Glutamatergic neuron (in vitro differentiated cells): ENCODE measurements around the gene GNL1. TPM values are rescaled to one million over a fixed set of nuclear protein-coding genes. Genes with fewer than 3 reads are reported as not detected.
A peak's percentile ranks its signal among the peaks of the same experiment; 100 is the strongest.
"Not testable (repeated sequence)": the region's sequence is repeated elsewhere in the genome, so short reads cannot be mapped to it uniquely, and the experiment has no call there.

Experiments used
- DNase-seq: peaks from one replicate; pipeline ENCODE4 v3.0.0; 2022
- H3K27ac Mint-ChIP-seq: one replicate; pipeline ENCODE4 v1.8.0; 2020; ENCODE audit warnings: mild to moderate bottlenecking, mixed read lengths, inconsistent platforms; ENCODE audit not compliant: unreplicated experiment
- H3K27me3 Mint-ChIP-seq: one replicate; pipeline ENCODE4 v1.8.0; 2020; ENCODE audit warnings: mild to moderate bottlenecking, moderate library complexity, mixed read lengths, inconsistent platforms; ENCODE audit not compliant: unreplicated experiment
- H3K36me3 Mint-ChIP-seq: one replicate; pipeline ENCODE4 v1.8.0; 2020; ENCODE audit warnings: mild to moderate bottlenecking, mixed read lengths, inconsistent platforms; ENCODE audit not compliant: unreplicated experiment
- H3K4me1 Mint-ChIP-seq: one replicate; pipeline ENCODE4 v1.8.0; 2020; ENCODE audit warnings: mild to moderate bottlenecking, low read depth, mixed read lengths, inconsistent platforms; ENCODE audit not compliant: unreplicated experiment
- H3K4me3 Mint-ChIP-seq: one replicate; pipeline ENCODE4 v1.8.0; 2020; ENCODE audit warnings: mild to moderate bottlenecking, mixed read lengths, inconsistent platforms; ENCODE audit not compliant: unreplicated experiment
- H3K9me3 Mint-ChIP-seq: one replicate; pipeline ENCODE4 v1.8.0; 2020; ENCODE audit warnings: mild to moderate bottlenecking, moderate library complexity, mixed read lengths, inconsistent platforms; ENCODE audit not compliant: unreplicated experiment
- CTCF ChIP-seq: fragments of 200-600 bp; sonication (generic); IDR thresholded peaks from one replicate; pipeline ENCODE4 v1.5.0; 2021; ENCODE audit not compliant: partially characterized antibody, unreplicated experiment
- total RNA-seq: library from RNA; stranded (reverse); fragmentation: NEBNext Ultra II Directional; extraction: Animal tissue kit (Norgen Biotek cat#: 25700); gene quantifications from one replicate; pipeline ENCODE4 v1.2.1, GENCODE V29; 2021; ENCODE audit not compliant: unreplicated experiment

Gene GNL1
- total RNA-seq, 1 donor from 2014 or later = 42.1 TPM

- Mint-ChIP-seq H3K27ac (peak overlapping the region; percentile 21), H3K4me3 (peak overlapping the region; percentile 86)
- H3K4me1 Mint-ChIP-seq, H3K36me3 Mint-ChIP-seq, DNase-seq, H3K9me3 Mint-ChIP-seq, H3K27me3 Mint-ChIP-seq: not testable (repeated sequence)
These were observed 39.6 kb downstream of the GNL1 start for GRCh38 chr6:30516754-30517076.

GRCh38 chr6:30515944-30516753, 40.1 kb downstream of the GNL1 start:
- Mint-ChIP-seq H3K4me3 (peak overlapping the region; percentile 86), H3K36me3 (no peaks in the 10 kb centered on the region), H3K27ac (peak overlapping the region; percentile 21), H3K27me3 (no peaks in the 10 kb centered on the region), H3K9me3 (peaks cover 2% of the 10 kb centered on the region), H3K4me1 (no peaks in the 10 kb centered on the region)
- DNase-seq = peak; percentile 58
- no peak for TF ChIP-seq CTCF

GRCh38 chr6:30515106-30515505, 41.2 kb downstream of the GNL1 start:
- H3K4me1 Mint-ChIP-seq = no peaks in the 10 kb centered on the region
- H3K4me3 Mint-ChIP-seq = peak overlapping the region; percentile 75
- no peak for DNase-seq
- no peaks in the 10 kb centered on the region for H3K27me3 Mint-ChIP-seq
- no peak overlapping the region for H3K27ac Mint-ChIP-seq
- peaks cover 2% of the 10 kb centered on the region for H3K9me3 Mint-ChIP-seq
- no peak for TF ChIP-seq CTCF
- H3K36me3 Mint-ChIP-seq = no peaks in the 10 kb centered on the region

GRCh38 chr6:30513451-30513850, 42.8 kb downstream of the GNL1 start:
- no peak overlapping the region for H3K27ac Mint-ChIP-seq
- H3K36me3 Mint-ChIP-seq = no peaks in the 10 kb centered on the region
- H3K4me3 Mint-ChIP-seq = no peak overlapping the region
- TF ChIP-seq CTCF = no peak
- H3K9me3 Mint-ChIP-seq = peaks cover 2% of the 10 kb centered on the region
- no peak for DNase-seq
- H3K27me3 Mint-ChIP-seq = no peaks in the 10 kb centered on the region
- no peaks in the 10 kb centered on the region for H3K4me1 Mint-ChIP-seq

GRCh38 chr6:30511169-30511546, 45.1 kb downstream of the GNL1 start:
- TF ChIP-seq CTCF = no peak
- no peaks in the 10 kb centered on the region for H3K36me3 Mint-ChIP-seq
- H3K4me1 Mint-ChIP-seq = no peaks in the 10 kb centered on the region
- H3K27me3 Mint-ChIP-seq = no peaks in the 10 kb centered on the region
- H3K4me3 Mint-ChIP-seq = no peak overlapping the region
- peaks cover 2% of the 10 kb centered on the region for H3K9me3 Mint-ChIP-seq
- no peak overlapping the region for H3K27ac Mint-ChIP-seq
- no peak for DNase-seq
